Muscle of leg (tissue), 11 donors: ENCODE measurements around the gene PIAS2. TPM values are rescaled to one million over a fixed set of nuclear protein-coding genes. Genes with fewer than 3 reads are reported as not detected.

Source experiments
- DNase-seq: peaks from one replicate; pipeline ENCODE4 v3.0.0; 2013
- H3K27ac ChIP-seq: one replicate; pipeline ENCODE4 v1.5.1; 2013; ENCODE audit warnings: mild to moderate bottlenecking, low read length, control low read depth
- H3K27me3 ChIP-seq: one replicate; pipeline ENCODE4 v1.6.1; 2013; ENCODE audit warnings: low read length; ENCODE audit not compliant: control insufficient read depth, insufficient read depth
- H3K36me3 ChIP-seq: one replicate; pipeline ENCODE4 v1.6.1; 2013; ENCODE audit warnings: low read length; ENCODE audit not compliant: control insufficient read depth, insufficient read depth
- H3K4me1 ChIP-seq: one replicate; pipeline ENCODE4 v1.6.1; 2013; ENCODE audit warnings: low read length; ENCODE audit not compliant: control insufficient read depth, insufficient read depth
- H3K4me3 ChIP-seq: one replicate; pipeline ENCODE4 v1.5.1; 2013; ENCODE audit warnings: low read length, control low read depth
- H3K9me3 ChIP-seq: replicated peaks from 2 replicates; pipeline ENCODE4 v1.6.1; 2013; ENCODE audit warnings: low read depth, low read length; ENCODE audit not compliant: control insufficient read depth
- WGBS: methylation state at CpG from one replicate; pipeline ENCODE4 v1.1.5; 2013; ENCODE audit warnings: missing lambda C conversion rate; ENCODE audit not compliant: insufficient coverage; 5-methylcytosine and 5-hydroxymethylcytosine counted together
- polyA plus RNA-seq, 8 donors: library from polyadenylated mRNA; unstranded; fragments of 120-200 nt; gene quantifications; one replicate each; pipeline versions ENCODE4 v1.2.1 to v1.2.3, GENCODE V29; 2013; ENCODE audit warnings: inconsistent platforms in 1 of 8, low replicate concordance in 1 of 8; ENCODE audit not compliant: insufficient read length in 8 of 8, insufficient read depth in 1 of 8
- total RNA-seq: library from RNA; stranded (reverse); fragments of 120-200 nt; gene quantifications from one replicate; pipeline ENCODE4 v1.2.4, GENCODE V29; 2013

Gene PIAS2
- total and polyA plus RNA-seq, 9 donors = 17.2 to 30.4 (median 21.8) TPM

- Histone ChIP-seq H3K27me3 (no peaks in the 10 kb centered on the region), H3K36me3 (no peaks in the 10 kb centered on the region), H3K4me1 (peaks cover 21% of the 10 kb centered on the region), H3K9me3 (no peaks in the 10 kb centered on the region), H3K27ac (no peak overlapping the region), H3K4me3 (no peak overlapping the region)
- no peak for DNase-seq
- WGBS = no CpG with 5 or more reads among the region's 2 CpGs
These were observed 146.6 kb downstream of the PIAS2 start for GRCh38 chr18:46770708-46771107.

GRCh38 chr18:46768166-46768921 is 149.0 kb downstream of the PIAS2 start:
- WGBS = 67% methylated on average over 7 of the region's 9 CpGs
- peak overlapping the region; percentile 51 for H3K27ac ChIP-seq

GRCh38 chr18:46767217-46767616 is 150.1 kb downstream of the PIAS2 start:
- H3K27ac ChIP-seq = no peak overlapping the region

More at GRCh38 chr18:46768166-46768921, 149.0 kb downstream of the PIAS2 start:
- peaks cover 21% of the 10 kb centered on the region for H3K4me1 ChIP-seq
- no peaks in the 10 kb centered on the region for H3K36me3 ChIP-seq
- no peak overlapping the region for H3K4me3 ChIP-seq
- no peaks in the 10 kb centered on the region for H3K9me3 ChIP-seq
- no peaks in the 10 kb centered on the region for H3K27me3 ChIP-seq
- peak; percentile 36 for DNase-seq

GRCh38 chr18:46764586-46764985 is 152.7 kb downstream of the PIAS2 start:
- H3K4me1 ChIP-seq = peaks cover 16% of the 10 kb centered on the region
- H3K27me3 ChIP-seq = peaks cover 11% of the 10 kb centered on the region
- no peaks in the 10 kb centered on the region for H3K9me3 ChIP-seq
- no CpG with 5 or more reads among the region's 2 CpGs for WGBS
- no peak overlapping the region for H3K27ac ChIP-seq
- H3K4me3 ChIP-seq = no peak overlapping the region
- H3K36me3 ChIP-seq = no peaks in the 10 kb centered on the region
- no peak for DNase-seq

More at GRCh38 chr18:46767217-46767616, 150.1 kb downstream of the PIAS2 start:
- no peak overlapping the region for H3K4me3 ChIP-seq
- no peak for DNase-seq
- peaks cover 5% of the 10 kb centered on the region for H3K27me3 ChIP-seq
- no peaks in the 10 kb centered on the region for H3K36me3 ChIP-seq
- H3K9me3 ChIP-seq = no peaks in the 10 kb centered on the region
- peaks cover 16% of the 10 kb centered on the region for H3K4me1 ChIP-seq

GRCh38 chr18:46761059-46761769 is 156.1 kb downstream of the PIAS2 start:
- Histone ChIP-seq H3K27me3 (peaks cover 35% of the 10 kb centered on the region), H3K27ac (no peak overlapping the region), H3K36me3 (no peaks in the 10 kb centered on the region), H3K4me3 (no peak overlapping the region), H3K9me3 (no peaks in the 10 kb centered on the region), H3K4me1 (peaks cover 8% of the 10 kb centered on the region)
- peak; percentile 55 for DNase-seq
- WGBS = no CpG with 5 or more reads among the region's 2 CpGs

GRCh38 chr18:46759890-46760289 is 157.4 kb downstream of the PIAS2 start:
- WGBS = 19% methylated on average over 6 of the region's 6 CpGs
- Histone ChIP-seq H3K27me3 (peaks cover 48% of the 10 kb centered on the region), H3K4me3 (no peak overlapping the region), H3K36me3 (no peaks in the 10 kb centered on the region), H3K27ac (no peak overlapping the region), H3K9me3 (no peaks in the 10 kb centered on the region), H3K4me1 (peaks cover 15% of the 10 kb centered on the region)
- DNase-seq = peak; percentile 21

- H3K27me3 ChIP-seq = peaks cover 62% of the 10 kb centered on the region
- H3K27ac ChIP-seq = peak within 1 kb of the TSS; percentile 29
- no peaks in the 10 kb centered on the region for H3K9me3 ChIP-seq
- under 1% methylated on average over 69 of the region's 74 CpGs for WGBS
- peaks cover 20% of the 10 kb centered on the region for H3K4me1 ChIP-seq
- peak within 1 kb of the TSS; percentile 35 for H3K4me3 ChIP-seq
- peak; percentile 14 for DNase-seq
- no peaks in the 10 kb centered on the region for H3K36me3 ChIP-seq
These were observed 160.6 kb downstream of the PIAS2 start, which contains the start of gene ST8SIA5 for GRCh38 chr18:46756559-46757201. TSS of gene ST8SIA5 (minus strand) at chr18:46757053. CDS start at chr18:46756508, 545 bp downstream.

GRCh38 chr18:46756025-46756558 is 161.2 kb downstream of the PIAS2 start:
- H3K4me1 ChIP-seq = peaks cover 20% of the 10 kb centered on the region

GRCh38 chr18:46755315-46756024 is 161.8 kb downstream of the PIAS2 start:
- no peak for DNase-seq
- Histone ChIP-seq H3K4me3 (peak overlapping the region; percentile 11), H3K9me3 (no peaks in the 10 kb centered on the region), H3K27ac (peak overlapping the region; percentile 4), H3K27me3 (peaks cover 65% of the 10 kb centered on the region), H3K4me1 (peaks cover 20% of the 10 kb centered on the region), H3K36me3 (no peaks in the 10 kb centered on the region)
- WGBS = 11% methylated on average over 8 of the region's 17 CpGs

More at GRCh38 chr18:46756025-46756558, 161.2 kb downstream of the PIAS2 start:
- no peak for DNase-seq
- Histone ChIP-seq H3K27me3 (peaks cover 62% of the 10 kb centered on the region), H3K4me3 (peak overlapping the region; percentile 35), H3K9me3 (no peaks in the 10 kb centered on the region), H3K36me3 (no peaks in the 10 kb centered on the region), H3K27ac (no peak overlapping the region)
- WGBS = under 1% methylated on average over 39 of the region's 41 CpGs
